CD14-positive monocyte (primary cell): ENCODE results near the gene PCDHGA10. TPM values are rescaled to one million over a fixed set of nuclear protein-coding genes. Genes with fewer than 3 reads are reported as not detected.

ENCODE experiments used
- DNase-seq, 3 donors: peaks; one replicate each; pipeline ENCODE4 v3.0.0-alpha.2; 2011 to 2022
- H2AFZ ChIP-seq: 2 replicates; pipeline ENCODE4 v1.6.0; 2012; ENCODE audit warnings: mild to moderate bottlenecking, low read depth, low read length, inconsistent platforms; ENCODE audit not compliant: insufficient read depth, poor library complexity, severe bottlenecking
- H3K27ac ChIP-seq, 2 donors: 1 replicate in 1 of 2; 2 replicates in 1 of 2; pipeline ENCODE4 v1.5.1; 2012 to 2013; ENCODE audit warnings: low read length in 2 of 2, control low read depth in 1 of 2, inconsistent platforms in 1 of 2, low read depth in 1 of 2, mild to moderate bottlenecking in 1 of 2
- H3K27me3 ChIP-seq, 2 donors: one replicate each; pipeline versions ENCODE4 v1.6.0 to v1.6.1; 2011 to 2013; ENCODE audit warnings: low read length in 2 of 2; ENCODE audit not compliant: control insufficient read depth in 2 of 2, insufficient read depth in 2 of 2
- H3K36me3 ChIP-seq, 2 donors: replicated peaks in 1 of 2; 1 replicate in 1 of 2; 2 replicates in 1 of 2; pipeline versions ENCODE4 v1.5.1 to v1.6.1; 2012 to 2013; ENCODE audit warnings: low read length in 2 of 2, control low read depth in 1 of 2, inconsistent platforms in 1 of 2, mild to moderate bottlenecking in 1 of 2; ENCODE audit not compliant: insufficient read depth in 2 of 2, control insufficient read depth in 1 of 2
- H3K4me1 ChIP-seq, 2 donors: 1 replicate in 1 of 2; 2 replicates in 1 of 2; pipeline versions ENCODE4 v1.5.1 to v1.6.1; 2012 to 2013; ENCODE audit warnings: low read length in 2 of 2, control low read depth in 1 of 2, inconsistent platforms in 1 of 2, mild to moderate bottlenecking in 1 of 2, moderate library complexity in 1 of 2; ENCODE audit not compliant: insufficient read depth in 2 of 2, control insufficient read depth in 1 of 2
- H3K4me2 ChIP-seq: replicated peaks from 2 replicates; pipeline ENCODE3; 2012; ENCODE audit warnings: low read length, moderate library complexity, mild to moderate bottlenecking; ENCODE audit not compliant: poor library complexity, severe bottlenecking; ENCODE audit errors: extremely low read depth
- H3K4me3 ChIP-seq, 3 experiments: fragments of 200-600 bp in 1 of 3; sonication (generic) in 1 of 3; replicated peaks in 1 of 3; 1 replicate in 2 of 3; 2 replicates in 1 of 3; pipeline ENCODE4 v1.5.1; 2011 to 2013; ENCODE audit warnings: low read length in 3 of 3, mild to moderate bottlenecking in 3 of 3, control low read depth in 2 of 3, low read depth in 2 of 3, inconsistent platforms in 1 of 3, moderate library complexity in 1 of 3
- H3K79me2 ChIP-seq: 2 replicates; pipeline ENCODE4 v1.6.0; 2012; ENCODE audit warnings: mild to moderate bottlenecking, control low read depth, inconsistent platforms, low read length, moderate library complexity; ENCODE audit not compliant: insufficient read depth
- H3K9ac ChIP-seq: 2 replicates; pipeline ENCODE4 v1.6.0; 2017; ENCODE audit warnings: low read length, mild to moderate bottlenecking; ENCODE audit not compliant: insufficient read depth, poor library complexity, severe bottlenecking
- H3K9me3 ChIP-seq, 2 donors: replicated peaks in 1 of 2; 1 replicate in 1 of 2; 2 replicates in 1 of 2; pipeline versions ENCODE4 v1.5.1 to v1.6.1; 2012 to 2013; ENCODE audit warnings: low read length in 2 of 2, control low read depth in 1 of 2; ENCODE audit not compliant: control insufficient read depth in 1 of 2, insufficient read depth in 1 of 2
- H4K20me1 ChIP-seq: 2 replicates; pipeline ENCODE4 v1.6.0; 2012; ENCODE audit warnings: mild to moderate bottlenecking, low read length, control low read depth, moderate library complexity; ENCODE audit not compliant: insufficient read depth
- H3K27ac Mint-ChIP-seq, 7 donors: one replicate each; pipeline ENCODE4 v1.8.0; 2020; ENCODE audit warnings: mild to moderate bottlenecking in 7 of 7, mixed read lengths in 7 of 7, moderate library complexity in 6 of 7, inconsistent platforms in 2 of 7
- H3K27me3 Mint-ChIP-seq, 3 donors: one replicate each; pipeline ENCODE4 v1.8.0; 2021 to 2022; ENCODE audit warnings: low read depth in 3 of 3, mild to moderate bottlenecking in 3 of 3, mixed read lengths in 3 of 3, moderate library complexity in 3 of 3, inconsistent platforms in 1 of 3
- H3K36me3 Mint-ChIP-seq, 2 donors: one replicate each; pipeline ENCODE4 v1.8.0; 2020; ENCODE audit warnings: mixed read lengths in 2 of 2, inconsistent platforms in 1 of 2, mild to moderate bottlenecking in 1 of 2
- H3K4me1 Mint-ChIP-seq: one replicate; pipeline ENCODE4 v1.8.0; 2020; ENCODE audit warnings: mild to moderate bottlenecking, mixed read lengths
- H3K4me3 Mint-ChIP-seq, 2 donors: one replicate each; pipeline ENCODE4 v1.8.0; 2020; ENCODE audit warnings: mild to moderate bottlenecking in 2 of 2, mixed read lengths in 2 of 2, moderate library complexity in 1 of 2
- H3K9me3 Mint-ChIP-seq, 7 donors: one replicate each; pipeline ENCODE4 v1.8.0; 2020 to 2022; ENCODE audit warnings: mixed read lengths in 7 of 7, mild to moderate bottlenecking in 6 of 7, moderate library complexity in 6 of 7, inconsistent platforms in 2 of 7
- WGBS: methylation state at CpG from one replicate; pipeline ENCODE4 v1.1.5; 2013; ENCODE audit warnings: missing lambda C conversion rate; ENCODE audit not compliant: insufficient coverage; 5-methylcytosine and 5-hydroxymethylcytosine counted together
- intact Hi-C, 2 donors: fragments of 100-400 bp; cut with micrococcal nuclease; formaldehyde crosslinking; loops; one replicate each; pipeline versions ENCODE4 v1.15.0 to v1.15.1; 2023
- polyA plus RNA-seq, 3 donors: library from polyadenylated mRNA; depleted of rRNA in 1 of 3; unstranded in 2 of 3; stranded (reverse) in 1 of 3; fragments of 300-500 nt in 2 of 3; fragments of >200 nt in 1 of 3; fragmentation: Illumina TruSeq in 2 of 3; gene quantifications; 1 replicate in 2 of 3; 2 replicates in 1 of 3; pipeline ENCODE4 v1.2.3, GENCODE V29; 2012 to 2021
- TF ChIP-seq, protein P1 (sequence below): fragments of 200-600 bp; IDR thresholded peaks from one replicate; pipeline ENCODE4 v1.8.0; 2022; ENCODE audit warnings: antibody characterized with exemption, mild to moderate bottlenecking

The PCDHGA10 gene
- polyA plus RNA-seq, 3 donors = not detected

DNA sequence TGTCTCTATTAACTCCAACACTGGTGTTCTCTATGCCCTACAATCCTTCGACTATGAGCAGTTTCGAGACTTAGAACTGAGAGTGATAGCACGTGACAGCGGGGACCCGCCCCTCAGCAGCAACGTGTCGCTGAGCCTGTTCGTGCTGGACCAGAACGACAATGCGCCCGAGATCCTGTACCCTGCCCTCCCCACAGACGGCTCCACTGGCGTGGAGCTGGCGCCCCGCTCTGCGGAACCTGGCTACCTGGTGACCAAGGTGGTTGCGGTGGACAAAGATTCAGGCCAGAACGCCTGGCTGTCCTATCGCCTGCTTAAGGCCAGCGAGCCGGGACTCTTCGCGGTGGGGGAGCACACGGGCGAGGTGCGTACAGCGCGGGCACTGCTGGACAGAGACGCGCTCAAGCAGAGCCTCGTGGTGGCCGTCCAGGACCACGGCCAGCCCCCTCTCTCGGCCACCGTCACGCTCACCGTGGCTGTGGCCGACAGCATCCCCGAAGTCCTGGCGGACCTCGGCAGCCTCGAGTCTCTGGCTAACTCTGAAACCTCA lies 10.0 kb downstream of the PCDHGA10 start:
- Mint-ChIP-seq H3K36me3 (peaks cover 7 to 30% of the 10 kb centered on the region in 2 donors), H3K4me3 (peak overlapping the region in 1 of 2 donors; percentile 77), H3K27ac (no peak overlapping the region), H3K4me1 (peaks cover 28% of the 10 kb centered on the region), H3K9me3 (peaks cover 22 to 63% (median 59%) of the 10 kb centered on the region in 7 donors), H3K27me3 (peaks cover 79 to 97% (median 90%) of the 10 kb centered on the region in 3 donors)
- H3K4me2 ChIP-seq = no peak overlapping the region
- intact Hi-C loops = loop anchor here (5.0 kb wide), 2 partner anchors 134 to 139 kb away; no protein-coding TSS in a partner anchor
- TF ChIP-seq, protein P1, sequence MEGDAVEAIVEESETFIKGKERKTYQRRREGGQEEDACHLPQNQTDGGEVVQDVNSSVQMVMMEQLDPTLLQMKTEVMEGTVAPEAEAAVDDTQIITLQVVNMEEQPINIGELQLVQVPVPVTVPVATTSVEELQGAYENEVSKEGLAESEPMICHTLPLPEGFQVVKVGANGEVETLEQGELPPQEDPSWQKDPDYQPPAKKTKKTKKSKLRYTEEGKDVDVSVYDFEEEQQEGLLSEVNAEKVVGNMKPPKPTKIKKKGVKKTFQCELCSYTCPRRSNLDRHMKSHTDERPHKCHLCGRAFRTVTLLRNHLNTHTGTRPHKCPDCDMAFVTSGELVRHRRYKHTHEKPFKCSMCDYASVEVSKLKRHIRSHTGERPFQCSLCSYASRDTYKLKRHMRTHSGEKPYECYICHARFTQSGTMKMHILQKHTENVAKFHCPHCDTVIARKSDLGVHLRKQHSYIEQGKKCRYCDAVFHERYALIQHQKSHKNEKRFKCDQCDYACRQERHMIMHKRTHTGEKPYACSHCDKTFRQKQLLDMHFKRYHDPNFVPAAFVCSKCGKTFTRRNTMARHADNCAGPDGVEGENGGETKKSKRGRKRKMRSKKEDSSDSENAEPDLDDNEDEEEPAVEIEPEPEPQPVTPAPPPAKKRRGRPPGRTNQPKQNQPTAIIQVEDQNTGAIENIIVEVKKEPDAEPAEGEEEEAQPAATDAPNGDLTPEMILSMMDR = no peak
- H3K4me1 ChIP-seq = peaks cover 16 to 17% of the 10 kb centered on the region in 2 donors
- no peak overlapping the region for H3K9ac ChIP-seq
- H3K79me2 ChIP-seq = no peaks in the 10 kb centered on the region
- no peaks in the 10 kb centered on the region for H4K20me1 ChIP-seq
- no peak overlapping the region for H2AFZ ChIP-seq
- no peak overlapping the region for H3K4me3 ChIP-seq
- no peak for DNase-seq
- no peaks in the 10 kb centered on the region for H3K36me3 ChIP-seq
- WGBS = 30% methylated on average over 42 of the region's 42 CpGs
- H3K9me3 ChIP-seq = peaks cover 51 to 60% of the 10 kb centered on the region in 2 donors
- no peak overlapping the region for H3K27ac ChIP-seq
- H3K27me3 ChIP-seq = peaks cover 83 to 100% of the 10 kb centered on the region in 2 donors

DNA sequence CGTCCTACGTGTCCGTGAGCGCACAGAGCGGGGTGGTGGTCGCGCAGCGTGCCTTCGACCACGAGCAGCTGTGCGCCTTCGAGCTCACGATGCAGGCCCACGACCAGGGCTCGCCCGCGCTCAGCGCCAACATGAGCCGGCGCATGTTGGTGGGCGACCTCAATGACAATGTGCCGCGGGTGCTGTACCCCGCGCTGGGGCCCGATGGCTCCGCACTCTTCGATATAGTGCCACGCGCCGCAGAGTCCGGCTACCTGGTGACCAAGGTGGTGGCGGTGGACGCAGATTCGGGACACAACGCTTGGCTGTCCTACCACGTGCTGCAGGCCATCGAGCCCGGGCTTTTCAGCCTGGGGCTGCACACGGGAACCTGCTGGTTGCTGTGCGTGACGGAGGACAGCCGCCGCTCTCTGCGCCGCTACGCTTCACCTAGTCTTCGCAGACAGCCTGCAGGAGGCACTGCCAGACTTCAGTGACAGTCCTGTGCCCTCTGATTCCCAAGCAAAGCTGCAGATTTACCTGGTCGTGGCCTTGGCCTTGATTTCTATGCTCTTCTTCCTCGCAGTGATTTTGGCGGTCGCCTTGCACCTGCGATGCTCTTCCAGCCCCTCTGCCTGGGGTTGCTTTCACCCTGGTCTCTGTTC lies 15.1 kb downstream of the PCDHGA10 start:
- peaks cover 45 to 51% of the 10 kb centered on the region in 2 donors for H3K9me3 ChIP-seq

More for the DNA sequence above, 15.1 kb downstream of the PCDHGA10 start:
- H3K4me1 Mint-ChIP-seq = peaks cover 21% of the 10 kb centered on the region
- peaks cover 28 to 56% (median 45%) of the 10 kb centered on the region in 7 donors for H3K9me3 Mint-ChIP-seq
- Histone ChIP-seq H3K36me3 (no peaks in the 10 kb centered on the region), H2AFZ (no peak overlapping the region), H3K27ac (no peak overlapping the region), H3K27me3 (peaks cover 57 to 99% of the 10 kb centered on the region in 2 donors), H3K9ac (no peak overlapping the region), H4K20me1 (no peaks in the 10 kb centered on the region), H3K79me2 (no peaks in the 10 kb centered on the region), H3K4me3 (no peak overlapping the region), H3K4me2 (no peak overlapping the region), H3K4me1 (peaks cover 17 to 19% of the 10 kb centered on the region in 2 donors)
- WGBS = 60% methylated on average over 51 of the region's 53 CpGs
- H3K27me3 Mint-ChIP-seq = peaks cover 76 to 88% (median 82%) of the 10 kb centered on the region in 3 donors
- TF ChIP-seq, protein P1 = no peak
- intact Hi-C loops = no loop called here
- no peak for DNase-seq
- peaks cover 18 to 22% of the 10 kb centered on the region in 2 donors for H3K36me3 Mint-ChIP-seq
- peak overlapping the region in 1 of 2 donors; percentile 67 for H3K4me3 Mint-ChIP-seq
- H3K27ac Mint-ChIP-seq = peak overlapping the region in 1 of 7 donors; percentile 60
